ENCODE data around the gene SCAMP2.

GRCh38 chr15:74798388-74799254, 74.5 kb downstream of the SCAMP2 start:
- TF ChIP-seq CTCF (IDR thresholded peaks at IDR 0.05; ENCODE audit: low read length) (no peak), EZH2 (optimal IDR thresholded peaks at IDR 0.05; ENCODE audit: low read depth, low read length) (no peak)

All from MM.1S (cell line).